ENCODE measurements around the gene HPSE2. TPM values are rescaled to one million over a fixed set of nuclear protein-coding genes. Genes with fewer than 3 reads are reported as not detected.
"Not testable (repeated sequence)": the region's sequence is repeated elsewhere in the genome, so short reads cannot be mapped to it uniquely, and the experiment has no call there.

HPSE2 gene
- not detected for polyA plus RNA-seq (ENCODE audit: insufficient read length)

- no peak for DNase-seq
These were observed at the start of gene HPSE2 for GRCh38 chr10:99235658-99236626. Gene HPSE2, minus strand, starts transcription at chr10:99235852.

- no peak for DNase-seq
These were observed 44.8 kb upstream of the HPSE2 start for GRCh38 chr10:99280472-99280871.

DNA sequence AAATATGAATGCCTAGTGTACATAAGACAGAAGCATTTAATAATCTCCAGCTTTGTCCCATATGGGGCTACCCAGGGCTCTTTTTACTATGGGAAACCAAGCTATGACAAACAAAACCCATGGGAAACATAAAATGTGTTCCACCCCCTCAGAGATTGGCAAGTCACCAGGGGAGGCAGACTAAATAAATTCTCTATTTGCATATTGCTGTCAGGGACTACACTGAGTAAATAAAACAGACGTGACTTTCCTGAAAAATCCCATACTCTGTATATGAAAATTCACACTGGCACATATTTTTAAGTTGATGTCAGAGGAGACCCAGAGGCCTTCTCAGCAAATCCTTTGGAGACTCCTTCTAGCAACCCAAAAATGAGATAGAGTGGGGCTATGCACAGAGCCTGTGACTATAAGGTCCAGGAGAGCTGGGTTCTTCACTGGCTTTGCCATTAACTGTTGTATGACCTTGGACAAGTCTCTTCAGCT is 44.0 kb upstream of the HPSE2 start:
- peak; percentile 5 for DNase-seq

- no peak for DNase-seq
These were observed 41.3 kb upstream of the HPSE2 start for GRCh38 chr10:99276848-99277486.

- no peak for DNase-seq
These were observed 30.7 kb upstream of the HPSE2 start for GRCh38 chr10:99266383-99266782.

DNA sequence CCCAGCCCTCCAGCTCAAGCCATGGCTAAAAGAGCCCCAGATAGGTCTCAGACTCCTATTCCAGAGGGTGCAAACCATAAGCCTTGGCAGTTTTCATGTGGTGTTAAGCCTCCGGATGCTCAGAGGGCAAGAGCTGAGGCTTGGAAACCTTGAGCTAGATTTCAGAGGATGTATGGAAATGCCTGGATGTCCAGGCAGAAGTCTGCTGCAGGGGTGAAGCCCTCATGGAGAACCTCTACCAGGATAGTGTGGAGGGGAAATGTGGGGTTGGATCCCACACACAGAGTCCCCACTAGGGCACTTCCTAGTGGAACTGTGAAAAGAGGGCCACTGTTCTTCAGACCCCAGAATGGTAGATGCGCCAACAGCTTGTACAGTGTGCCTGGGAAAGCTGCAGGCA is 13.2 kb upstream of the HPSE2 start:
- DNase-seq: no peak

- not testable (repeated sequence) for DNase-seq
These were observed 12.2 kb upstream of the HPSE2 start for GRCh38 chr10:99247893-99248292.

DNA sequence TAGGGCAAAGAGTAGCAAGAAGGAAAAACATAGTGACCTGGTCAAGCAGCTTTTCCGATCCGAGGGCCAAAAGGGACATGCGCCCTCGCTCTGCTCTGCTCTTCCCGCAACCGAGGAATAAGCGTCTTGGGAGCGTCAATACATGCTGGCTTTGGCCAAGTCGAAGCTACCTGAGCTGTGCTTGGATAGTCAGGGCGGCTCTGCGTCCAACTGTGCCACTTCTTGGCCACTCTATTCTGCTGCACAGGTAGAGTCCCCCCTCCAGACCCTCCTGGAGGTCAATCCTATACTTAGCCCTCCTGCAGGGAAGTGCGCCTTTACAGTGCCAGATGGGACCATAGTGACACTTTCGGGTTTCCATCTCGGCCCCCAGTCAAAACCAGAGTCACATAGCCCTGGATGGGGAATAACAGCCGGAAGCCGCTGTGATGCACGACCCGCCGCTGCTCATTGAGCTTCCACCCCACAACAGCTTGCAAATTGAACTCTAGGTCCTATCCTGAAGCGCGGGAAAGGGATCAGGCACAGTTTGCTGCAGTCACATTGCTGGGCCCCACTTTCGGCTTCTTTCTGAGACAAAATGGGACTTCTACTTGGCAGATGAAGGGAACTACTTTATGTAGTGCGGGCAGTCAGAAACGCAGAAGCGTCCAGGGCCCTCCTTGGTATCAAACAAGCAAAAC is 1.1 kb upstream of the HPSE2 start:
- no peak for DNase-seq

DNA sequence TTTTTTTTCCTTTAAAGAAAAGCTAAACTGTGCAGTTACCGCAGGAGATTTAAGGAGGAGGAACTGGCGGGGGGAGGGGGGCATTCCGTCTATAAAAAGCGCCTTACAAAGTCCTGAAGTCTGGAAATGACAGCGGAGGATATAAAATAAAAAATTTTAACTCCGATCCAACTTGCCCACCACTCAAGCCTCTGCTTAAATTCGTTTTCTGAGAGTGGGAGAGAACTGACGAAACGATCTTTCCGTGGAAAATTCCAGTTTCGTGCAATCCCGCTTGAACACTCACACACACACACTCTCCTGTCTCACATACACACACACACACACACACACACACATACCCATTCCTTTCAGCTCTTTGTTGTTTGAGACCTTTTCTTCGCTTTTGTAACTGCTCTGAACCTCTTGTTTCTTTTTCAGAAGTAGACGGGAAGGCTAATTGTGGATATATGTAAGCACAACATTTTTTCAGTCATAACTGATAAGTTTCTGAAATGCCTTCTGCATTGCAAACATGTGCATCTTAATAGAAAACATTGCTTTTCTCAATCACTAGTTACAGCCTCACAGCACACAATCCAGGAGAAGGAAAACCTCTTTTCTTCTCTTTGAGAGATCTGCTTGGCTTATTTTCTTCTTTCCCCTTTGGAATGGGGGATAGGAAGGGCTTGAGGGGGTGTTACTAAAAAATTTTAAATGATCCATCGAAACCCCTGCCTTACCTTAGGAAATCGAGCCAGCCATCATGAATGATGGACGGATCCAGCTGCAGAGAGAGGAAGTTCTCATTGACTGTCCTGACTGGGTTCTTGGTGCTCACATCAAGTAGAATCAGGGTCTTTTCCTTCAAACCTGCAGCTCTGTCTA is 628 bp downstream of the HPSE2 start:
- DNase-seq: peak; percentile 23

- peak; percentile 55 for DNase-seq
These were observed 1.4 kb downstream of the HPSE2 start for GRCh38 chr10:99234041-99234790.

- no peak for DNase-seq
These were observed 2.0 kb downstream of the HPSE2 start for GRCh38 chr10:99233689-99234037.

- no peak for DNase-seq
These were observed 2.5 kb downstream of the HPSE2 start for GRCh38 chr10:99233000-99233688.

GRCh38 chr10:99232360-99232999 is 3.2 kb downstream of the HPSE2 start:
- no peak for DNase-seq

DNA sequence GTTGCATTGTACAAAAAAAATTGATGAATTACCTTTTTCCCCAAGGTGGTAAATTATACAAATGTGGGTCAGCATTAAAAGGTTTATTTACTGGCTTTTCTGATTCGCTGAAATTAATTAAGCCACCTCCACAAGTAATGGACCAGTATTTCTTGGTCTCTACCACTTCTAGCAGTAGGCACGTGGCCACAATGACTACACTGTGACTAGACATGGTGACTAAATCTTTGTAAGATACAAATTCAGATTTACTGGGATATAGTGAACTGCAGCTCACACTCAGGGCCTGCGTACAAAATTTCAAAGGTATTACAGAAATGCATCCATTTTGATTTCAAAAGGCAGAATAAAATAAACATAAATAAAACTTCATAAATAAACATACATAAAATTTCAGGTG is 10.9 kb downstream of the HPSE2 start:
- DNase-seq: no peak

- no peak for DNase-seq
These were observed 28.3 kb downstream of the HPSE2 start for GRCh38 chr10:99207340-99207739.

GRCh38 chr10:99203310-99203709 is 32.3 kb downstream of the HPSE2 start:
- no peak for DNase-seq

DNA sequence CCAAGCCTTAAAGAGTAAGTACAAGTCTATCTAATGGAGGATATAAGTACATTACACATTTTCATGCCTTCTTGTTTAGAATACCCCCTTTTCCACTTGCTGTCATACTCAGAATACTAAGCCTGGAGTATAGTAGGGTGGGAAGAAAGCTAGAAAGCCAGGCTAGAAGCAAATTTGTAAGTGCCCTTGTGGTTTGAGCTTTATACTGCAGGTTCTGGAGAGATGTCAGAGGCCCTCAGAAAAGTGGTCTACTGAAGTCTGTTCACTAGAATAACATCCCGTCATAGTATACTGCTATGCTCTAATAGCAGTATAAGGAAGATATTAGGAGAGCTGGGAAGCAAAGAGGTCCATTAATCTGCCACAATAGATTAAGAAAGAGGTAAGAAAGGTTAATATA is 62.7 kb downstream of the HPSE2 start:
- DNase-seq: no peak

GRCh38 chr10:99172128-99172738 is 63.4 kb downstream of the HPSE2 start:
- DNase-seq: no peak

DNA sequence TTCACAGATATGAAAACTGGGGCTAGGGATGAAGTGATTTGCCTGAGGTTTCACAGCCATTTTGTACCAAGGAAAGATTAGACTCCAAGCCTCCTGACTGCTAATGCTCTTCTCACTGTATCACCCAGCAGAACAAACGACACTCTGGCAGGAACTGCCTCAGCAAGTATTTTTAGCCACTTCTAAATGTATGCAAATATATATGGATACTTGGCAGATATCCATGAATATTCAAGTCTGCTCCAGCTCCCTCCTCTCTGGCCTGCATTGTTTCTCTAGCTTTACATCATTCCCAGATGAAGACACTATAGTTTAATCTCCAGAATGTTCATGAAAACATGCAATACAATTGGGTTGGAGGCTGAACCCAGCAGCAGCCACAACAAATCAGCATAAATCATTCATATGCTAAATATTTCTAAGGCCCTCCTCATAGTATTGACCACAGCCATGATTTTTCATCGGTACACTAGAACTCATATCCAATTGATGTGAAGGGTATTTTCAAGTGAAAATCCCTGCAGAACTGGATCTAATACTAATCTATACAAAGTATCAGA is 65.5 kb downstream of the HPSE2 start:
- no peak for DNase-seq

Data from hindlimb muscle (tissue), 1 donor.